ENCODE measurements around the gene GNG8.
A peak's percentile ranks its signal among the peaks of the same experiment; 100 is the strongest.

The GNG8 gene

GRCh38 chr19:46620267-46620666, 15.7 kb downstream of the GNG8 start:
- TF ChIP-seq CTCF (conservative IDR thresholded peaks at IDR 0.05; ENCODE audit: control insufficient read depth, insufficient read depth, low read depth, low read length), result no peak
- DNase-seq (ENCODE audit: low read depth), result no peak
- no peak overlapping the region for H3K4me3 ChIP-seq (ENCODE audit: control insufficient read depth, low read depth, low read length)

- H3K4me3 ChIP-seq (ENCODE audit: control insufficient read depth, low read depth, low read length), result no peak overlapping the region
- peak; percentile 58 for DNase-seq (ENCODE audit: low read depth)
- no peak for TF ChIP-seq CTCF (conservative IDR thresholded peaks at IDR 0.05; ENCODE audit: control insufficient read depth, insufficient read depth, low read depth, low read length)
Observed at GRCh38 chr19:46618670-46619231, 17.3 kb downstream of the GNG8 start.

- H3K4me3 ChIP-seq (ENCODE audit: control insufficient read depth, low read depth, low read length), result no peak overlapping the region
- no peak for TF ChIP-seq CTCF (conservative IDR thresholded peaks at IDR 0.05; ENCODE audit: control insufficient read depth, insufficient read depth, low read depth, low read length)
- no peak for DNase-seq (ENCODE audit: low read depth)
Observed at GRCh38 chr19:46617601-46618000, 18.4 kb downstream of the GNG8 start.

GRCh38 chr19:46616631-46617322, 19.2 kb downstream of the GNG8 start:
- TF ChIP-seq CTCF (conservative IDR thresholded peaks at IDR 0.05; ENCODE audit: control insufficient read depth, insufficient read depth, low read depth, low read length), result peak; percentile 22
- H3K4me3 ChIP-seq (ENCODE audit: control insufficient read depth, low read depth, low read length), result no peak overlapping the region
- DNase-seq (ENCODE audit: low read depth), result peak; percentile 74

GRCh38 chr19:46615966-46616365, 20.0 kb downstream of the GNG8 start:
- TF ChIP-seq CTCF (conservative IDR thresholded peaks at IDR 0.05; ENCODE audit: control insufficient read depth, insufficient read depth, low read depth, low read length), result no peak
- no peak for DNase-seq (ENCODE audit: low read depth)
- no peak overlapping the region for H3K4me3 ChIP-seq (ENCODE audit: control insufficient read depth, low read depth, low read length)

- peak; percentile 77 for DNase-seq (ENCODE audit: low read depth)
- no peak overlapping the region for H3K4me3 ChIP-seq (ENCODE audit: control insufficient read depth, low read depth, low read length)
- peak; percentile 85 for TF ChIP-seq CTCF (conservative IDR thresholded peaks at IDR 0.05; ENCODE audit: control insufficient read depth, insufficient read depth, low read depth, low read length)
Observed at GRCh38 chr19:46614114-46614722, 21.8 kb downstream of the GNG8 start.

Data from fibroblast of mammary gland (primary cell).